GM13977 (cell line): ENCODE measurements around the gene NME3.

Experiments
- DNase-seq: peaks from one replicate; pipeline ENCODE4 v3.0.0; 2012; ENCODE audit warnings: low spot score
- in situ Hi-C: fragments of 300-500 bp; cut with MboI; formaldehyde crosslinking; loops from one replicate; pipeline ENCODE4 v1.12.0; 2022; ENCODE audit warnings: low sequenced_read_pairs, low pct_unique_long_range_greater_than_20kb, mixed read lengths, inconsistent platforms; ENCODE audit not compliant: unreplicated experiment
- TF ChIP-seq, protein P1 (sequence below): IDR thresholded peaks from 2 replicates; pipeline ENCODE4 v1.5.1; 2012; ENCODE audit warnings: mild to moderate bottlenecking, control low read depth; ENCODE audit not compliant: insufficient read depth; ENCODE audit errors: extremely low read depth, missing control alignments

Gene NME3

DNA sequence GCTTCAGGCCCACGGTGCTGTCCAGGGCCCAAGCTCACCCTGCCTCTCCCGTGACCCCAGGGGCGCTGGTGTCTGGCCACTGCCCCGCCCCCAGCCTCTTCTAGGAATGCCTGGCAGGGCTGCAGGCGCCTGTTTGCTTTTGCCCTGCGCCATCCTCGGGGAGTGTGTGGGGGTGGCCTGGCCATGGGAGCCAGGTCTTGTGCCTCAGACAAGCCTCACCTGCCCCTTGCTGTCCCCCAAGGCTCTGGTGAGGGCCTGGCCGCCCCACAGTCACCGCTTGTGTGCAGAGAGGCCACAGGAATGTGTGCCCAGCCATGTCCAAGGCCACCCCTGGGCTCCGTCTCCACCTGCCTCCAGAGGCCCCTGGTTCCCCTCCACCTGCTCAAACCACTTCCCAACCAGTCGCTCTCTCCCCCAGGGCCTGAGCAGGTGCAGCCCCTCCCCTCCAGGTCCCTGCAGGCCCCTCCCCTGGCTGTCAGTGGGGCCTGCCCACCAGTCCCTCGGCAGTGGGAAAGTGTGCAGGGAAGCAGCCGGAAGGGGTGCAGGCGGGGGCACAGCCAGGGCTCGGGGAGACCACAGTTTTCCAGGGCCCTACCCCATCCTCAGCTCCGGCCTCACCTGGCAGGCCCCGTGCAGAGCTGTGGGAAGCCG lies 23.0 kb upstream of the NME3 start:
- TF ChIP-seq, protein P1, sequence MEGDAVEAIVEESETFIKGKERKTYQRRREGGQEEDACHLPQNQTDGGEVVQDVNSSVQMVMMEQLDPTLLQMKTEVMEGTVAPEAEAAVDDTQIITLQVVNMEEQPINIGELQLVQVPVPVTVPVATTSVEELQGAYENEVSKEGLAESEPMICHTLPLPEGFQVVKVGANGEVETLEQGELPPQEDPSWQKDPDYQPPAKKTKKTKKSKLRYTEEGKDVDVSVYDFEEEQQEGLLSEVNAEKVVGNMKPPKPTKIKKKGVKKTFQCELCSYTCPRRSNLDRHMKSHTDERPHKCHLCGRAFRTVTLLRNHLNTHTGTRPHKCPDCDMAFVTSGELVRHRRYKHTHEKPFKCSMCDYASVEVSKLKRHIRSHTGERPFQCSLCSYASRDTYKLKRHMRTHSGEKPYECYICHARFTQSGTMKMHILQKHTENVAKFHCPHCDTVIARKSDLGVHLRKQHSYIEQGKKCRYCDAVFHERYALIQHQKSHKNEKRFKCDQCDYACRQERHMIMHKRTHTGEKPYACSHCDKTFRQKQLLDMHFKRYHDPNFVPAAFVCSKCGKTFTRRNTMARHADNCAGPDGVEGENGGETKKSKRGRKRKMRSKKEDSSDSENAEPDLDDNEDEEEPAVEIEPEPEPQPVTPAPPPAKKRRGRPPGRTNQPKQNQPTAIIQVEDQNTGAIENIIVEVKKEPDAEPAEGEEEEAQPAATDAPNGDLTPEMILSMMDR, result no peak
- no peak for DNase-seq
- in situ Hi-C loops, result no loop called here

DNA sequence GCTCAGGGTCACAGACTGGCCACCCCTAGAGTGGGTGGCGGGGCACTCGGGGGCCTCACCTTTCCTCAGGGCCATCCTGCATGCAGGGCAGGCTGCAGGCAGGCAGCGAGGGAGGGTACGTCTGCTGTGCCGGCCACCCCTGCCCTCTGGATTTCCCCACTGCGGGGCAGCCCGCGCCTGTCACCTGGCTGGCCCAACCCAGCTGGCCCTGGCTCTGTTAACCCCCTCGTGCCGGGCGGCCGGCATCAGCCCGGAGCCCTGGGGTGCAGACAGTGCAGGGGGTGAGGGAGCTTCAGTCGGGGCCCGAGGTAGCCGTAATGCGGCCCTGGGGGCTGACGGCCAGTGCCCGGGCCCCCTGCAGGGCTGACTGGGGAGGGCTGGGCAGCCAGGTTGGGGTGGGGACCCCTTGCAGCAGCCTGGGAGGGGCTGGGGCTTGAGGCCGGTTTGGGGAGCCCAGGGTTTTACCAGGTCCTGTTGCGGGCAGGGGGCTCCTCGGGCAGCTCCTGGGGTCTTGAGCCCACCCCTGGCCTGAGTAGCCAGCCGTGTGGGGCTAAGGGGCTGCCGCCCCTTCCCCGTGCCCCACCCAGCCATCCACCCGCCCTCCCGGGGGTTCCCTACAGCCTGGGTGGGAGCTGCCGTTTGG lies 22.4 kb upstream of the NME3 start, which contains the start of gene IGFALS:
Gene IGFALS, minus strand, starts transcription at position 128 of the 643 bp plus-strand sequence. Its CDS starts 53 bp downstream, at position 75.
- no peak for DNase-seq
- TF ChIP-seq, protein P1, result no peak
- in situ Hi-C loops, result no loop called here

DNA sequence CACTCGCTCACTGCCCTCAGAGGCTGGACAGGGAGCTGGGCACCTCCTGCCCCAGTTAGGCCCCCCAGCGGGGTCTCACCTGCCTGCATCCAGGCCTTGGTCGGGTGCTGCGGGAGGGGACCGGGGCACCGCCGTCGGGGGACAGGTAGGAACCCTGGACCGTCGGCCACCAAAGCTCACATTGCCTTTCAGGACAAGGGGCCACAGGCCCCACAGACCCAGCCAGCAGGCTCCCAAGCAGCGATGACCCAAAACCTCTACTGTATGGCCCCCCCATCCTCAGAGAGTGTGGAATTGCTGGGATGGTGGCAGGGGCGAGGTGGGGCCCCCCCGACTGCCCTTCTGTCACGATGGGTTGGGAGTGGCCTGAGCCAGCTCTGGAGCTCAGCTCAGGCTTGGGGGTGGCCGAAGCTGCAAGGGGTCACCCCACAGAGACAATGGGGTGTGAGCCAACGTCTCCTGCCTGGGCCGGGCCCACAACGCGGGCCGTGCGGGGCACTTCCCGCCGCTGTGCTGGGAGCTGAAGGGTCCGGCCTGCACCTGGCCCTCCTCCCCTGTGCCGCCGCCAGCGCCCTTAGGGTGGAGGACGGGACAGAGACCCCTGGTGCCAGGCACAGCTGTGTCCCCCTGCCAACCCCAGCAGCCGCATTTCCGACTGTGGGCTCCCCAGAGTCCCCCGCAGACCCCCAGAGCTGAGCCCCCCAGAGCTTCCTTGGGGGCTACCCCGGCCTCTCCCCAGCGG lies 21.7 kb upstream of the NME3 start:
- in situ Hi-C loops, result no loop called here
- DNase-seq, result no peak
- TF ChIP-seq, protein P1, result no peak

DNA sequence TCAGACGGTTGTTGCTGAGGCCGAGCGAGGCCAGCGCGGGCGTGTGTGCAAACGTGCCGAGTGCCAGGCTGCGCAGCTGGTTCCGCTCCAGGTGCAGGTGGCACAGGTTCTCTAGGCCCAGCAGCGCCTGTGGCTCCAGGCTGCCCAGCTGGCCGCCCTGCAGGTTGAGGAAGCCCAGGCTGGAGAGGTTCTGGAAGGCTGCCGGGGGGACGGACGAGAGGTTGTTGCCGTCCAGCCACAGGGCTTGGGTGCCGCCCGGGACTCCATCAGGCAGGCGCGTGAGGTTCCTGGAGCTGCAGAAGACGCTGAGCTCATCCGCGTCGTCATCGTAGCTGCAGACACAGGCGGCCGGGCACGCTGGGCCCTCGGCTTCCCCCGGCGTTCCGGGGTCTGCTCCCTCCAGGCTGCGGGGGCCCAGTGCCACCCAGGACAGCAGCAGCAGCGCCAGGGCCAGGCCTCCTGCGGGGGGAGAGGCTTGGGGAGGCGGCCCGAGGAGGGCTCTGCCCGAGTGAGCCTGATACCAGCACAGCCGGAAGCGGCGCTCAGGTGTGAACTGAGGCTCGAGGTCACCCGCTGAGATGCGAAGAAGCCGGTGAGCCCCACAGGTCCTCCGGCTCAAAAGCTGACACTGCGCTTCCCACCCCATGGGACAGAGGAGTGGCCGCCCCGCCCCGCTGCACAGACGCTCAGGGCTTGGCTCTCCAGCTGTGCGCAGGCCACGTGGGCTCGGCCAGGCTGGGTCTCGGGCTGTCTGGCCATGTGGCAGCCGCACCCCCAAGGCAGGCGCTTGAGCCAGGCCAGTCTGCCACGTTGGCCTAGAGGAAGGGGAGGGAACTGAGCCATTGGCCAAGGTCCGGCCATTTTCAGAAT lies 20.8 kb upstream of the NME3 start:
- no peak for DNase-seq
- in situ Hi-C loops, result no loop called here
- TF ChIP-seq, protein P1, result no peak

DNA sequence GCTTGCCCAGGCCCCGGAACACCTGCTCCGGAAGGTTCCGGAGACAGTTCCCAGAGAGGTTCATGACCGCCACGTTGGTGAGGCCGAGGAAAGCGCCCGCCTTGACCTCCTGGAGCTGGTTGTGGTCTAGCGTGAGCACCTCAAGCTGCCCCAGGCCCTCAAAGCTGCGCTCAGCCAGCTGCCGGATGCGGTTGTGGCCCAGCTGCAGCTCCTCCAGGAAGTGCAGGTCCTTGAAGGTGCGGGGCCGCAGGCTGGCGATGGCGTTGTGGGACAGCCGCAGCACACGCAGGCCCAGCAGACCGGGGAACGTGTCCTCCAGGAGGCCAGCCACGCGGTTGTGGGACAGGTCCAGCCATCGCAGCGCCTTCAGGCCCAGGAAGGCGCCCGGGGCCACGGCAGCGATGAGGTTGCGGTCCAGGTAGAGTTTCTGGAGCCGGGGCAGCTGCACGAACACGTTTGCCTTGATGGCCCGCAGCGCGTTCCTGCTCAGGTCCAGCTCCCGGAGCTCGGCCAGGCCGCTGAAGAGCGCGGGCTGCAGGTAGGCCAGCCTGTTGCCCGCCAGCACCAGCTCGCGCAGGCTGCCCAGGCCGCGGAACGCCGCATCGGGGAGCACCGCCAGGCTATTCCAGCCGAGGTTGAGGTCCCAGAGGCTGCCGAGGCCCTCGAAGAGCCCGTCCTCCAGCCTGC lies 20.1 kb upstream of the NME3 start:
- DNase-seq, result no peak
- TF ChIP-seq, protein P1, result no peak
- in situ Hi-C loops, result no loop called here
